ENCODE measurements around the gene RFTN1.

GRCh38 chr3:16501376-16501775, 12.1 kb downstream of the RFTN1 start:
- TF ChIP-seq POLR2A (IDR thresholded peaks at IDR 0.05) (no peak), CTCF (IDR thresholded peaks at IDR 0.05) (no peak), POLR2AphosphoS5 (IDR thresholded peaks at IDR 0.05) (no peak)

Data from sigmoid colon (tissue), 4 donors.